Cerebellar cortex (tissue), 1 donor: ENCODE results near the gene FAM120B.
"Not testable (repeated sequence)": the region's sequence is repeated elsewhere in the genome, so short reads cannot be mapped to it uniquely, and the experiment has no call there.

Experiments used
- DNase-seq: peaks from one replicate; pipeline ENCODE4 v3.0.0-alpha.2; 2015; ENCODE audit warnings: low spot score

Gene FAM120B, protein sequence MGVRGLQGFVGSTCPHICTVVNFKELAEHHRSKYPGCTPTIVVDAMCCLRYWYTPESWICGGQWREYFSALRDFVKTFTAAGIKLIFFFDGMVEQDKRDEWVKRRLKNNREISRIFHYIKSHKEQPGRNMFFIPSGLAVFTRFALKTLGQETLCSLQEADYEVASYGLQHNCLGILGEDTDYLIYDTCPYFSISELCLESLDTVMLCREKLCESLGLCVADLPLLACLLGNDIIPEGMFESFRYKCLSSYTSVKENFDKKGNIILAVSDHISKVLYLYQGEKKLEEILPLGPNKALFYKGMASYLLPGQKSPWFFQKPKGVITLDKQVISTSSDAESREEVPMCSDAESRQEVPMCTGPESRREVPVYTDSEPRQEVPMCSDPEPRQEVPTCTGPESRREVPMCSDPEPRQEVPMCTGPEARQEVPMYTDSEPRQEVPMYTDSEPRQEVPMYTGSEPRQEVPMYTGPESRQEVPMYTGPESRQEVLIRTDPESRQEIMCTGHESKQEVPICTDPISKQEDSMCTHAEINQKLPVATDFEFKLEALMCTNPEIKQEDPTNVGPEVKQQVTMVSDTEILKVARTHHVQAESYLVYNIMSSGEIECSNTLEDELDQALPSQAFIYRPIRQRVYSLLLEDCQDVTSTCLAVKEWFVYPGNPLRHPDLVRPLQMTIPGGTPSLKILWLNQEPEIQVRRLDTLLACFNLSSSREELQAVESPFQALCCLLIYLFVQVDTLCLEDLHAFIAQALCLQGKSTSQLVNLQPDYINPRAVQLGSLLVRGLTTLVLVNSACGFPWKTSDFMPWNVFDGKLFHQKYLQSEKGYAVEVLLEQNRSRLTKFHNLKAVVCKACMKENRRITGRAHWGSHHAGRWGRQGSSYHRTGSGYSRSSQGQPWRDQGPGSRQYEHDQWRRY

DNA sequence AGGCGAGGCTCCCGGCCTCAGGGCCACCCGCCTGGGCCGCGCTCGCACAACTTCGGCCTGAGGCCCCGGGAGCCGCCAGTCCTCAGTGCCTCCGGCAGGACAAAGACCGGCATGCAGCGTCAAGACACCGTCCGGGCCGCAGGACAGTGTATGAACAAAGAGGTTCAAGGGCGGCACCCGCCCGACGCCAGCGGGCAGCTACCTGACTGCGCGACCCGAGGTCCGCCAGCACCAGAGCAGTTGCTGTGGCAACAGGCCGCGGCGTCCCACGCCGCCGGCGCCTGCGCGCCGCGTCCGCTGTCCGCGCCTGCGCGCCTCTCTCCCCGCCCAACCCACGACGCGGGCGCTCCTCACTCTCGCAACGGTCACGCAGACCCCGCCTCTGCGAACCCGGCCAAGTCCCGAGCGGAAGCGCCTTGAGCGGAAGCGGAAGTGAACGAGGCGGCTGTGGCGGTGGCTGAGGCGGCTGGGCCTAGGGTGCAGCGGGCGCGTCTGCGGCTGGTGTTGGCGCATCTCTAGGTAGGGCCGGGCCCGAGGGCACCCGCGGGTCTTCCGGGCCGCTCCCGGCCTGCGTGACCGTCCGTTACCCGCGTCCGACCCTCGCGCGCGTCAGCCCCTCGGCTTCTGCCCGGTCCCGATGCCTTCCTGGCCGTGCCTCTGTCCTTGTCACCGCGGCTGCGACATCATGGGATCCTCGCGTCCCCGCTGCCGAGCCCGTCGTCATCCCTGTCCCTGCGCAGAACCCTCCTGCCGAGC, at the start of gene FAM120B:
TSS of gene FAM120B (plus strand) at position 435 of the 756 bp plus-strand sequence. CDS start 10,633 bp downstream, outside the sequence.
- peak; percentile 95 for DNase-seq

DNA sequence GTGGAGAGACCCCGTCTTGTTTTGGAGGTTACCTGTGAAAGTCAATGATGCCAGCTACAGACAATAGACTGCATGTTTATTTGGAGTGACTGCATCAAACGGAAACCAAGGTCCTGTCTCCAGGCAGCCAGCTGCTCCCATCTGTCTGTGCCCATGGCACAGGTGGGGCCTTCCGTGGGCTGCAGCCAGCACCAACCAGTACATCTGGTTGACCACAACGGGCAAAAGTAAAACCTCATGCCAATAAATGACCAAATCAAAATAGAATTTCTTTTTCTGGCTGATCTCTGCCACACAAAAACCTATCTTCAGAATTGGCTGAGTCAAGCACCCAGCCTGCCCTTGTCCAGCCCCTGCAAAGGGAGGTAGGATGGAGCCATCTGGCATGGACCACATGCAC, 49.2 kb upstream of the FAM120B start:
- no peak for DNase-seq

DNA sequence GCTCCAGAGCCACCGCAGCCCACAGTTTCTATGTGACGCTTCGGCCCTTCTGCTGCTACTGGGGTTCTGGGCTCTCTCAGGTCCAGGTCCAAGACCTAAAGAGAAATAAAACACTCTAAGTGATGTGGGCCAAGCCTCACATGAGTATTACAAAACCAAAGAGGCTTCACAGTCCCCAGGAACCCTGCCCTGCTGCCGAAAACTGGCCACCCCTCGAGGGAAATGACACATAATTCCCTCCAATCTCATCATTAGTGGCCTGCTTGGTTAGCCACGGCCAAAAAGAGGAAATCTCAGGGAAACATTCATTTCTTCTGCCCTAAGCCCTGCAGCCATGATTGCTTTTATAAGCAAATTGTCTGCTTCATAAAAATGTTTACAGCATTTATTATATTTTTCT, 48.2 kb upstream of the FAM120B start:
- no peak for DNase-seq

- DNase-seq: no peak
These were observed 47.3 kb upstream of the FAM120B start for GRCh38 chr6:170259278-170259677.

DNA sequence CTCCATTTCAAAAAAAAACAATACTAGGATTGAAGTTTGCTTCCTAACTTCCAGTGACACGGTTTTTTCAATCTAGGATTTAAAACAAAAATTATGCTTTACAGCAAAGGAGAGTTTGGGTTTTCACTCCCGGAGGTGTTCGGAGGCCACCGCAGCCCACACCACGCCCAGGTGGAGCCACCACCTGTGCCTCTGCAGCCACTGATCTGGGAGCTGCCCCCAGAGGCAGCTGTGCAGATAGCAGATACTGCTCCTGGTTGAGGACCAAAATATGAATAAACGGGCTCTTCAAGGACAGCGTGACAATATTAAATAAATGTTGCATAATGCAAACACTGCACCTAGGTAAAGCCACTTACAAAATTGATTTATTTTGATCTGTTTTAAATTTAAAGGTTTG, 45.9 kb upstream of the FAM120B start:
- no peak for DNase-seq

DNA sequence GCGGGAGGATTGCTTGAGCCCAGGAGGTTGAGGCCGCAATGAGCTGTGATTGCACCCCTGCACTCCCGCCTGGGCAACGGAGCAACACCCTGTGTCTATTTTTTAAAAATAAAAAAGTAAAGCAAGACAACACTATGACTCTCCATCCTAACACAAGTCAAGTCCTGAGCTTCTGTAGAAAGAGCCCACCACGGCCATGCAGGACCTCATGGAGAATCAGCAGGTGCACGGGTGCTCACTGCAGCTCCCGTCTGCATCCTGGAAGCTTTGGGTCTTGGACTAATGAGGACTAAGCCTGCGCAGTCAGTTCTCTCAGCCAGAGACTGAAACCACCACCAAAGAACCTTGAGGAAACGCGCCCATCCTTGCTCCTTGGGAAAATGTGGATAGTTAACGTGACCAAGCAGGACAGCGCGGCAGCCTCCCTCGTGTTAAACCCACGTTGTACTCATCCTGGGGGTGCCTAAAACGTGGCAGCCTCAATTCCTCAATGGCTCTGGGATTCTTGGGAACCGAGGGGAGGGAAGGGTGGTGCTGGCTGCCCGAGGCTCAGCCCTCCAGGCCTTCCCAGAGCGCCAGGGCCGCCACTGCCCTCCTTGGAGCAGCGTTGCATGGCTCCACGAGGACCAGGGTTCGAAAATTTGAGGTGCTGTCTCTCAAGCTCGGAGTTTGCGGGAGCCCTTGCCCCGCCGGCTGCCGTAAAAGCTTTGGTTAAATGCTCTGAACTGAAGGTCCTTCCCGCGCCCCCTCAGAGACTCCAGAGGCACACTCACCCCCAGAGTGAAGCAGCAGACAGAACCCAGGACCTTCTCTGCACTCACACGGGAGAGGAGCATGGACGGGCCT, 44.7 kb upstream of the FAM120B start:
- DNase-seq: no peak

- no peak for DNase-seq
These were observed 44.0 kb upstream of the FAM120B start for GRCh38 chr6:170262489-170263088.

DNA sequence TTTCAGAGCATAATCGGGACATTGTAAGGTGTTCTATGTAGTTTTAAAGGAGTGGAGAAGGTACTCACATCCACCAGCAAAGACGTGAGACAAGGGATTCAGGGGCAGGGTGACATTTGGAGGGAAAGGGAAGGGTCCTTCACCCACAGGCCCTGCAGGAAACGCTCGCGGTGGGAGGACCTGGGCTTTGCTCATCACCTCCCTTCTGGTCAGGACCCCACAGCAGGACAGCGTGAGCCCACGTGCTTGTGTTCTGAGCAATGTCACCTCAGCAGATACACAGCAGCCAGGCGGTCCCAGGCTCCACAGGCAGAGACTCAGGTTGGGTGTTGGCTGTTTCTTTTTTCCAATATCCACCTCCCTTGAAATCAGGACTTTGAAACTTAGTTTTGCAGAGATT, 43.1 kb upstream of the FAM120B start:
- DNase-seq: no peak

DNA sequence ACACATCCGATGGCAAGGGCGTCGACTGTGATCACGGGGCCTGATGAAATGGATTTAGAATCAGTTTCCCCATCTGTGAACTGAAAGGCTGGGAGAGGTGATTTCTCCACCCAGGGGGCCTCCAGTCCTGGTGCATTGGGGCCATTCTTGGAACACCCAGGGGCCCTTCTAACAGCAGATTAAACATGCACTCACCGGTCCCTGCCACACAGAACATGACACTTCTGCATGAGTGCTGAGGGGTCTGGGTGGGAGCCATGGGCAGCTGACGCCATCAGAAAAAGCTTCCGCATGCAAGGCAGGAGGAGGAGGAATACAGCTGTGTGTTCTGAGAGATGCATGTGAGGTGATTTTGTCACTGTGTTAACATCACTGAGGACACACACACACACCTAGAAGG, 42.5 kb upstream of the FAM120B start:
- no peak for DNase-seq

GRCh38 chr6:170264644-170265043, 41.9 kb upstream of the FAM120B start:
- DNase-seq: not testable (repeated sequence)

- DNase-seq: peak; percentile 10
These were observed 40.9 kb upstream of the FAM120B start for GRCh38 chr6:170265655-170266054.

GRCh38 chr6:170266061-170266825, 40.3 kb upstream of the FAM120B start:
- DNase-seq: no peak

DNA sequence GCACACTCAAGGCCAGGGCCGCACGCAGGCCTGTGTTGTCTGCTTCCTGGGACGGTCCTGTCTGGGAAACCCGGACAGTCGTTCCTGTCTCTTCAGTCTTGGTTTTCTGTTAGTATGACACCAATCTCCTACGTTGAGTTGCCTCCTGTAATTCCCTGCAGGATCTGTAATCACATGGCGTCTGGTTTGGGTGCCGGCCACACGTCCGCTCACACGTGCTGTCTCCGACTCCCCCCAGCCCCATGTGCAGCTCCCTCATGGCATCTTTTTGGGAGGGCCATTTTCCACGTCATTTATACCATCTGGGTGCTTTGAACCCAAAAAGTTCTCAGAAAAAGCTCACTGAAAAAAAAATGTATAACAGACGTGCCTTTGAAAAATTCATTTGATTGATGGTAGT, 38.9 kb upstream of the FAM120B start:
- no peak for DNase-seq

GRCh38 chr6:170268216-170269129, 38.1 kb upstream of the FAM120B start:
- no peak for DNase-seq

DNA sequence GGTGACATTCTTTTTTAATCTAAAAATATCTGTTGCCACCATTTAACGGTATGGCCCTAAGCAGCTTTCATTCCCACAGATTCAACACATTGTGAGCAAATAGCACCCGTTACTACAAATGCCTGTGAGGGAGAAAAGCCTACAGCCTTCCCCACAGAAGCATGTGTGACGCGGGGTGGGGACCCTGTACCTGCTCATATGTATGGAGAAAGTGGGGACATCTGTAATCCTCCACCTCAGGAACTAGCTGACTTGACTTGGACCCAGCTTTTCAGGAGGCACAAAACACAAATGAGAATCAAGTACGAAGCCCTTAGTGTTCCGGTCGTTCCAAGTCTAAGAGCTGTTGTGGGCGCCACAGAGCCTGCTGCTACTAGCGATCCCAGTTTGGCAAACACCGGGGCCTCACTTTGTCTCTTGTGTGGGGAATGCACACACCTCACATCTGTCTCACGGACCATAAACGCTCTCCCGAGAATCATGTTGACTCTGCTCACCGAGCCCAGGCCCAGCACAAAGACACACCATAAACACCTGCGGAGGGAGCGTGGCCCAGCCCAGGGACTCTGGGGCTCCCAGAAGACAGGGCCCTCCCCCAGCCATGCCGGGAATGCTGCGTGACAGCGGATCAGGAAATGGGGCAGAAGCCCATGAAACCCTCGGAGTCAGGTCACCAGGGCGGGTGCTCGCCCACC, 37.3 kb upstream of the FAM120B start:
- no peak for DNase-seq

DNA sequence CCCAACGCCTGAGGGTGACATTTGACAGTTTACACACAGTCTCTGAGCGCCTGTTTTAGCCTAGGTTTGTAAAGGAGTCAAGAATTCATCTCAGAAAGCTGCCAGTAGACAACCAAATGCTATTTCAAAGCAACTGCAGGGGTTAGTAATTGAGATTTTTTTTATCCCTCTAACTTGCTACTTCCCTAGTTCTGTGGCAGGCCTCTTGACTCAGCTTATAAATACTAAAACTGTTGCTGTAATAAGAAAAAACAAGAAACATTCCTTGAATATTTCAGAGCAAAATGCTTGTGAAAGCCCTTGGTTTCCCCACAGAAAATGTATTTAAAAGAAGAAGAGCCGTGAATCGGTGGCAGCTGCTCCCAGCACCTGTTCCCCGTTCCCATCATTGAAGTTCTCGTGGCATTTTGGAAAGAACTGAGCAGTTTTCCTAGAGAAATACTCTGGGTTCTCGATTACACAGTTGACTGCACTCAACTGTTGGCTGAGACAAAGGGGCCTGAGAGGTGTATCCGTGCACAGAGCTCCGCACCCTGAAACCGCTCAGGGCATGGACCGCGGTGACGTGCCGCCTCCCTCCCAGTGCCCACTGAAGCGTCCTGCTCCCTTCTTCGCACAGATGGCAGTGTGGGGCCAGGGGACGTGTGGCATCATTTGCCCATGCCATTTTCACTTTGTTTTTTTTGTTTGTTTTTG, 36.6 kb upstream of the FAM120B start:
- DNase-seq: no peak

- DNase-seq: no peak
These were observed 35.5 kb upstream of the FAM120B start for GRCh38 chr6:170270984-170271593.
